Measurements from ENCODE around the gene ERO1A. TPM values are rescaled to one million over a fixed set of nuclear protein-coding genes. Genes with fewer than 3 reads are reported as not detected.

Gene ERO1A
- total and polyA plus RNA-seq, 2 of the 4 experiments (the other 2 are of a cell fraction), result 29.7 to 44.6 TPM

DNA sequence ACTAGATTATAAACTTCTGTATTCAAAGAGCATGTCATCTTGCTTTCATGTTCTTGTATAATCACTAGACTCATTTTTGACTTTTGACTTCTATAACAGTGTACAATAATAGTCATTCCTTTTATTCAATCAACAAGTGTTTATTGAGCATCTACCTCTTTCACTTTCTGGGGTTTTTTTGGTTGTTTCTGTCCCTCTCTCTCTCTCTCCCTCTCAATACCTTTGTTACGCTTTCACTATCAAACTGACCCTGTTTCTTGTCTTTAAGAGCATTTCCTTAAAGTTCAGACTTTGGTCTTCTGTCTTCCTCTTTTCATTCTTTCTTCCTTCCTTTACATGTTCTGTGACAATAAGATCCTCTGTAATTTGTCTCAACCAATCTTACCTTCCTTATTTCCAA is 93.2 kb downstream of the ERO1A start:
- Histone ChIP-seq H3K9me3 (ENCODE audit: control insufficient read depth, insufficient read depth, low read length) (no peaks in the 10 kb centered on the region), H3K36me3 (ENCODE audit: control insufficient read depth, insufficient read depth, low read length) (no peaks in the 10 kb centered on the region), H3K4me3 (ENCODE audit: insufficient read depth, low read depth, low read length) (no peak overlapping the region), H2BK15ac (ENCODE audit: low read depth, low read length) (no peak overlapping the region), H4K8ac (ENCODE audit: low read depth in 2 of 2, low read length in 2 of 2) (no peak overlapping the region), H3K27ac (ENCODE audit: insufficient read depth, low read length) (no peak overlapping the region), H2AFZ (replicated peaks; ENCODE audit: low read length, poor library complexity) (no peak overlapping the region), H3K56ac (ENCODE audit: extremely low read depth, insufficient read depth, low read length) (no peak overlapping the region), H3K27me3 (ENCODE audit: control insufficient read depth, insufficient read depth, low read length) (no peaks in the 10 kb centered on the region), H3K18ac (ENCODE audit: low read depth, low read length) (no peak overlapping the region), H3K9me1 (ENCODE audit: insufficient read depth, low read length) (no peaks in the 10 kb centered on the region), H2AK5ac (ENCODE audit: low read depth, low read length) (no peak overlapping the region), H3K79me1 (ENCODE audit: low read depth in 1 of 2, low read length in 2 of 2) (no peaks in the 10 kb centered on the region), H3K4me1 (ENCODE audit: control insufficient read depth, insufficient read depth, low read length) (no peaks in the 10 kb centered on the region), H3K4ac (ENCODE audit: low read depth, low read length) (no peak overlapping the region), H4K91ac (ENCODE audit: insufficient read depth, low read depth, low read length) (no peak overlapping the region), H4K20me1 (ENCODE audit: insufficient read depth, low read length) (no peaks in the 10 kb centered on the region), H3K23ac (ENCODE audit: low read depth, low read length) (no peak overlapping the region), H3K4me2 (ENCODE audit: low read depth, low read length) (no peak overlapping the region), H4K5ac (ENCODE audit: low read depth, low read length) (no peak overlapping the region), H3K14ac (replicated peaks; ENCODE audit: low read depth, low read length) (no peak overlapping the region), H2BK120ac (ENCODE audit: low read depth, low read length) (no peak overlapping the region), H2BK5ac (ENCODE audit: low read depth, low read length, poor library complexity, severe bottlenecking) (no peak overlapping the region), H2BK20ac (ENCODE audit: low read depth, low read length) (no peak overlapping the region), H2AK9ac (replicated peaks; ENCODE audit: low read depth, low read length, poor library complexity) (no peak overlapping the region), H3K9ac (ENCODE audit: low read depth, low read length) (no peak overlapping the region)
- in situ Hi-C loops (cut with MboI; ENCODE audit: low sequenced_read_pairs), result no loop called here
- no CpG with 5 or more reads among the region's 1 CpG for WGBS, 2 experiments (ENCODE audit: extremely low coverage in 2 of 2, insufficient read length in 1 of 2)
- no TSS peak for BruUV-seq (replicated peaks)
- intact Hi-C loops (cut with micrococcal nuclease), result no loop called here
- ChIA-PET POLR2A (ENCODE audit: unreplicated experiment) (no interaction called here), CTCF (no interaction called here)
- ATAC-seq (ENCODE audit: low read depth) (no peak), DNase-seq (no peak)
- dilution Hi-C loops (cut with HindIII; ENCODE audit: low sequenced_read_pairs, unreplicated experiment), result no loop called here
- TF ChIP-seq SMC3 (IDR thresholded peaks at IDR 0.05; ENCODE audit: low read depth, low read length), result no peak
- TF ChIP-seq MAFK (IDR thresholded peaks at IDR 0.05; ENCODE audit: low read depth, low read length), result no peak
- no peak for TF ChIP-seq RAD21 (IDR thresholded peaks at IDR 0.05; ENCODE audit: low read length)
- no peak for TF ChIP-seq POLR2A (IDR thresholded peaks at IDR 0.05; ENCODE audit: low read depth, low read length)
- TF ChIP-seq CEBPB (IDR thresholded peaks at IDR 0.05; ENCODE audit: low read depth, low read length), result no peak
- TF ChIP-seq RFX5 (IDR thresholded peaks at IDR 0.05; ENCODE audit: low read depth, low read length), result no peak
- no peak for TF ChIP-seq ELK1 (IDR thresholded peaks at IDR 0.05; ENCODE audit: borderline replicate concordance, low read depth, low read length)
